GM12878 (cell line): ENCODE results near the gene RANBP17. TPM values are rescaled to one million over a fixed set of nuclear protein-coding genes. Genes with fewer than 3 reads are reported as not detected.
A peak's percentile ranks its signal among the peaks of the same experiment; 100 is the strongest.

ENCODE experiments used
- ATAC-seq: fragments of 200-7000 bp; cut with Tn5 transposase; 3 replicates; pipeline ENCODE4 v1.9.1; 2020; ENCODE audit warnings: mild to moderate bottlenecking, moderate library complexity
- BruUV-seq: library from RNA; stranded (reverse); fragments of 400-500 nt; replicated peaks from 2 replicates; lab custom pipeline; 2021; lab: Mats Ljungman, UMichigan
- CTCF ChIA-PET: fragments of 300-600 bp; sonication (Branson Sonifier 250); formaldehyde crosslinking; extraction: SDS; loops from one replicate; lab custom pipeline; 2021; ENCODE audit warnings: inconsistent platforms; lab: Yijun Ruan, JAX
- POLR2A ChIA-PET: fragments of 350-600 bp; formaldehyde crosslinking; extraction: SDS; loops from one replicate; lab custom pipeline; 2021; ENCODE audit warnings: inconsistent platforms; lab: Charles Lee
- RAD21 ChIA-PET: fragments of 300-600 bp; sonication (Branson Sonifier 250); formaldehyde crosslinking; loops from one replicate; lab custom pipeline; 2023; ENCODE audit warnings: antibody characterized with exemption; ENCODE audit not compliant: unreplicated experiment; lab: Charles Lee
- SMC1A ChIA-PET: fragments of 300-600 bp; sonication (Branson Sonifier 250); formaldehyde crosslinking; loops from one replicate; lab custom pipeline; 2023; ENCODE audit not compliant: unreplicated experiment, uncharacterized antibody; lab: Charles Lee
- DNase-seq: peaks from one replicate; pipeline ENCODE4 v3.0.0-alpha.2; 2011; ENCODE audit warnings: low read depth, low spot score
- FAIRE-seq: peaks from 3 replicates; lab custom pipeline; 2011; peaks lifted over from hg19 to GRCh38; lab: Jason Lieb, UNC
- H2AFZ ChIP-seq: 2 replicates; pipeline ENCODE4 v1.6.0; 2011; ENCODE audit warnings: low read depth, low read length, control low read depth; ENCODE audit not compliant: control insufficient read depth
- H3K27ac ChIP-seq: 2 replicates; pipeline ENCODE4 v1.5.1; 2011; ENCODE audit warnings: control low read depth; ENCODE audit not compliant: control insufficient read depth, insufficient read depth
- H3K27me3 ChIP-seq, 2 experiments: replicated peaks in 1 of 2; 2 replicates each; pipeline versions ENCODE4 v1.6.0 to v1.6.1; 2011; ENCODE audit warnings: low read length in 1 of 2; ENCODE audit not compliant: control insufficient read depth in 2 of 2, insufficient read depth in 2 of 2
- H3K36me3 ChIP-seq, 2 experiments: 2 replicates each; pipeline ENCODE4 v1.5.1; 2011; ENCODE audit warnings: low read length in 1 of 2; ENCODE audit not compliant: control insufficient read depth in 2 of 2, insufficient read depth in 2 of 2
- H3K4me1 ChIP-seq: 2 replicates; pipeline ENCODE4 v1.6.1; 2011; ENCODE audit warnings: mild to moderate bottlenecking, low read length, moderate library complexity, mixed read lengths; ENCODE audit not compliant: control insufficient read depth, insufficient read depth
- H3K4me2 ChIP-seq: 2 replicates; pipeline ENCODE4 v1.6.0; 2011; ENCODE audit warnings: control low read depth; ENCODE audit not compliant: control insufficient read depth, insufficient read depth
- H3K4me3 ChIP-seq: fragments of 200-600 bp; sonication (generic); 2 replicates; pipeline ENCODE4 v1.5.1; 2016
- H3K79me2 ChIP-seq: 2 replicates; pipeline ENCODE4 v1.6.0; 2011; ENCODE audit warnings: low read length; ENCODE audit not compliant: control insufficient read depth, insufficient read depth
- H3K9ac ChIP-seq: 2 replicates; pipeline ENCODE4 v1.8.0; 2011; ENCODE audit warnings: low read length, control low read depth, mixed read lengths; ENCODE audit not compliant: control insufficient read depth, insufficient read depth
- H3K9me3 ChIP-seq: replicated peaks from 3 replicates; pipeline ENCODE4 v1.5.1; 2011; ENCODE audit warnings: mild to moderate bottlenecking, low read length; ENCODE audit not compliant: control insufficient read depth, insufficient read depth
- H4K20me1 ChIP-seq: 2 replicates; pipeline ENCODE4 v1.6.0; 2011; ENCODE audit not compliant: control insufficient read depth, insufficient read depth
- BHLHE40 ChIP-seq, 2 experiments: fragments of 450-650 bp in 1 of 2; IDR thresholded peaks; 2 replicates each; pipeline ENCODE4 v1.6.1; 2011 to 2017; ENCODE audit warnings: low read depth in 2 of 2, borderline replicate concordance in 1 of 2, improper control_type of control experiment in 1 of 2, low read length in 1 of 2, mild to moderate bottlenecking in 1 of 2
- EP300 ChIP-seq, 2 experiments: fragments of 150-350 bp in 1 of 2; IDR thresholded peaks; 2 replicates each; pipeline ENCODE4 v1.6.1; 2011 to 2012; ENCODE audit warnings: low read depth in 2 of 2, low read length in 2 of 2, borderline replicate concordance in 1 of 2, improper control_type of control experiment in 1 of 2, inconsistent platforms in 1 of 2; ENCODE audit not compliant: control insufficient read depth in 1 of 2
- EZH2 ChIP-seq: IDR thresholded peaks from 2 replicates; pipeline ENCODE4 v1.6.1; 2012; ENCODE audit warnings: low read depth, mild to moderate bottlenecking, control low read depth, inconsistent platforms, low read length, borderline replicate concordance; ENCODE audit not compliant: control insufficient read depth
- FOS ChIP-seq: IDR thresholded peaks from 3 replicates; pipeline ENCODE4 v1.6.1; 2011; ENCODE audit warnings: borderline replicate concordance; ENCODE audit not compliant: insufficient read length; ENCODE audit errors: extremely low read depth
- JUND ChIP-seq: IDR thresholded peaks from 2 replicates; pipeline ENCODE4 v1.6.1; 2012; ENCODE audit warnings: low read depth, mild to moderate bottlenecking, low read length, improper control_type of control experiment, moderate library complexity
- KLF5 ChIP-seq: fragments of 450-650 bp; IDR thresholded peaks from 2 replicates; pipeline ENCODE4 v1.6.1; 2014; ENCODE audit warnings: mild to moderate bottlenecking; ENCODE audit not compliant: partially characterized antibody
- NFXL1 ChIP-seq: fragments of 450-650 bp; IDR thresholded peaks from 2 replicates; pipeline ENCODE4 v1.6.1; 2017; ENCODE audit warnings: antibody characterized with exemption, mild to moderate bottlenecking, borderline replicate concordance
- NRF1 ChIP-seq: conservative IDR thresholded peaks from 2 replicates; pipeline ENCODE4 v1.6.1; 2011; ENCODE audit warnings: mild to moderate bottlenecking, low read depth, low read length, improper control_type of control experiment
- RAD21 ChIP-seq: IDR thresholded peaks from 2 replicates; pipeline ENCODE4 v1.6.1; 2011; ENCODE audit warnings: mild to moderate bottlenecking, low read depth, low read length, moderate library complexity; ENCODE audit not compliant: insufficient read depth
- SIX5 ChIP-seq: IDR thresholded peaks from 2 replicates; pipeline ENCODE4 v1.6.1; 2011; ENCODE audit warnings: mild to moderate bottlenecking, low read depth, low read length, moderate library complexity; ENCODE audit not compliant: severe bottlenecking
- SMARCA5 ChIP-seq: fragments of 450-650 bp; IDR thresholded peaks from 2 replicates; pipeline ENCODE4 v1.6.1; 2017; ENCODE audit warnings: mild to moderate bottlenecking
- SMC3 ChIP-seq: IDR thresholded peaks from 2 replicates; pipeline ENCODE4 v1.6.1; 2011; ENCODE audit warnings: low read length, improper control_type of control experiment, borderline replicate concordance
- SPI1 ChIP-seq: IDR thresholded peaks from 2 replicates; pipeline ENCODE4 v1.6.1; 2011; ENCODE audit warnings: low read depth, mild to moderate bottlenecking, low read length, moderate library complexity, borderline replicate concordance; ENCODE audit not compliant: insufficient read depth
- STAT3 ChIP-seq: IDR thresholded peaks from 2 replicates; pipeline ENCODE4 v1.6.1; 2011; ENCODE audit warnings: low read depth, low read length, improper control_type of control experiment
- WRNIP1 ChIP-seq: IDR thresholded peaks from 2 replicates; pipeline ENCODE4 v1.6.1; 2011; ENCODE audit warnings: low read depth, low read length, improper control_type of control experiment, borderline replicate concordance
- ZNF384 ChIP-seq: IDR thresholded peaks from 2 replicates; pipeline ENCODE4 v1.6.1; 2012; ENCODE audit warnings: low read depth, mild to moderate bottlenecking, low read length, improper control_type of control experiment, borderline replicate concordance
- WGBS: methylation state at CpG from one replicate; pipeline ENCODE4 v1.1.6; 2016; ENCODE audit warnings: low lambda C conversion rate; ENCODE audit not compliant: insufficient replicate concordance, insufficient coverage; ENCODE audit errors: missing lambda C conversion rate; 5-methylcytosine and 5-hydroxymethylcytosine counted together
- in situ Hi-C: fragments of 300-500 bp; cut with MboI; formaldehyde crosslinking; loops from 9 replicates; pipeline ENCODE4 v1.14.3; 2018; ENCODE audit warnings: mixed read lengths
- intact Hi-C: fragments of 100-400 bp; cut with micrococcal nuclease; formaldehyde crosslinking; loops from one replicate; pipeline ENCODE4 v1.14.2; 2022; ENCODE audit not compliant: unreplicated experiment
- polyA plus RNA-seq, 11 experiments: library from polyadenylated mRNA; depleted of rRNA in 4 of 11; unstranded in 6 of 11; stranded (reverse) in 5 of 11; fragments of >200 nt; fragmentation: Nextera tagmentation in 4 of 11; fragmentation: Illumina TruSeq in 1 of 11; extraction: Ambion mirVana in 4 of 11; extraction: Trizol in 1 of 11; gene quantifications; 1 replicate in 1 of 11; 2 replicates in 10 of 11; pipeline versions ENCODE4 v1.2.1 to v1.2.3, GENCODE V29; 2011 to 2016; ENCODE audit warnings: inconsistent platforms in 2 of 11, missing spikeins in 2 of 11, low read depth in 1 of 11
- total RNA-seq, 4 experiments: library from RNA; depleted of rRNA in 3 of 4; stranded (reverse); fragments of >200 nt in 3 of 4; fragmentation: Illumina TruSeq in 1 of 4; extraction: Trizol in 1 of 4; gene quantifications; 2 replicates each; pipeline versions ENCODE4 v1.2.1 to v1.2.3, GENCODE V29; 2013 to 2021
- TF ChIP-seq, protein P1 (sequence below): IDR thresholded peaks from 2 replicates; pipeline ENCODE4 v1.6.1; 2012; ENCODE audit warnings: low read depth, low read length, improper control_type of control experiment
- TF ChIP-seq, protein P2 (sequence below): fragments of 450-650 bp; IDR thresholded peaks from 2 replicates; pipeline ENCODE4 v1.6.1; 2017; ENCODE audit warnings: low read depth, mild to moderate bottlenecking, moderate library complexity

The RANBP17 gene
- total and polyA plus RNA-seq, 10 of the 15 experiments (the other 5 are each of a cell fraction or from before 2014, with no cell fraction given), result 0.10 TPM; not detected in 9

DNA sequence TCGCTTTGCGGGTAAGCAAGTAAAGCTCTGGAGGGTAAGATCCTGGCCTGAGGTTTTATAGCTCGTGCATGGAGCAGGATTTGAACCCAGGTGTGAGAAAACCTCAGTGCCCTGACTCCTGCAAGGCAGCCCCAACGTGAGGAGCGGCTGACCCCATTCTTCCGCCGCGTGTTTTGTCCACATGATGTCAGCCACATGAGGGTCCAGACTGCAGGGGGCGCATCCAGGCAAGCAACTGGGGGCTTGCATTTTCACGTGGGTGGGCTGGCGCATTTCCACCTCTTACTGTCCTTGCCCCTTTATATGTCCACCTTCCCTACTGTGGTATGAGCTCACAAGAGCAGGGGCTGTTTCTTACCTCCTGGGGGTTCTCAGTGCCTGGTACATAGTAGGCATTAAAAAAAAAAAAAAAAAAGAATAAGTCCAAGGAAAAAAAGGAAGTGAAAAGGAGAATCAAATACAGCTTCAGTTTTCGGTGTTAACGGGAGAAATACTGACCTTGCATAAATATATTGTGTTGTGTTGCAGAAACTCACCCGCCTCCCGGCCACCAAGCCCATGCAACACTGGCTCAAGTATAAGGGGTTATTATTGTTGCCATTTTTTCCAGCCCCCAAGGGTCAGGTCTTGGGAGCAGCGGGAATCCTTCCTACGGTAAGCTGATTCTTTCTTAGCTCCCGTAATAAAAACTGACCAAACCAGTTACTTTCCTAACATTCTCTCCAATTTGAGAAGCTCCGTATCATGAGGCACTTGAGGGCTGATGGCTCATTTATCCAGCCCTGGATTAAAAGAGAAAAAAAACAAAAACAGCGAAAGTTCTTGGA is 462.2 kb downstream of the RANBP17 start:
- SMC1A ChIA-PET, result no interaction called here

DNA sequence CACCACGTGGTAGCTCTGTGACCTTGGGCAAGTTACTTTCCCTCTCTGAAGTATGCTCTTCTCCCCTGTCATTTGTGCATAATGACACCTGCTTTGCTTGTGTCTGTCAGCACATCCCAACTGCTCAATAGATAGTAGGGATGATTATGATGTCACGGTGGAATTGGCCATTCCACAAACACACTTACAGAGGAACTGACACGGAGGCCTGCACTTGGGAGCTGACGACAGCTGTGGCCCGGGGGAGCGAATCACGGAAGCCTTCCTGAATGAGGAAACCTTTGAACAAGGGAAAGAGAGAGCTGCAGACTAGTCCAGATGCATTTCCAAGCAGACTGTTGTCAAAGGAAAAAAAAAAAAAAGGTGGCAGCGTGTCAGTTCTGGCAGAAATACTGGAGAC is 468.2 kb downstream of the RANBP17 start:
- ATAC-seq (no peak), FAIRE-seq (no peak), DNase-seq (no peak)
- WGBS, result 58% methylated on average over 8 of the region's 8 CpGs
- intact Hi-C loops (no loop called here), in situ Hi-C loops (no loop called here)
- Histone ChIP-seq H3K4me2 (no peak overlapping the region), H4K20me1 (no peaks in the 10 kb centered on the region), H3K9ac (no peak overlapping the region), H3K4me1 (no peaks in the 10 kb centered on the region), H3K4me3 (no peak overlapping the region), H2AFZ (no peak overlapping the region), H3K79me2 (no peaks in the 10 kb centered on the region), H3K9me3 (no peaks in the 10 kb centered on the region), H3K27ac (no peak overlapping the region), H3K27me3 (no peaks in the 10 kb centered on the region), H3K36me3 (no peaks in the 10 kb centered on the region)
- ChIA-PET CTCF (interaction anchor here (0.7 kb wide), 1 partner anchor 413 kb away, joined by 3 read pairs; no protein-coding TSS in a partner anchor), RAD21 (no interaction called here), POLR2A (interaction anchor here (0.7 kb wide), 1 partner anchor 541 kb away, joined by 6 read pairs; no protein-coding TSS in a partner anchor), SMC1A (no interaction called here)
- no TSS peak for BruUV-seq
- TF ChIP-seq, protein P1, sequence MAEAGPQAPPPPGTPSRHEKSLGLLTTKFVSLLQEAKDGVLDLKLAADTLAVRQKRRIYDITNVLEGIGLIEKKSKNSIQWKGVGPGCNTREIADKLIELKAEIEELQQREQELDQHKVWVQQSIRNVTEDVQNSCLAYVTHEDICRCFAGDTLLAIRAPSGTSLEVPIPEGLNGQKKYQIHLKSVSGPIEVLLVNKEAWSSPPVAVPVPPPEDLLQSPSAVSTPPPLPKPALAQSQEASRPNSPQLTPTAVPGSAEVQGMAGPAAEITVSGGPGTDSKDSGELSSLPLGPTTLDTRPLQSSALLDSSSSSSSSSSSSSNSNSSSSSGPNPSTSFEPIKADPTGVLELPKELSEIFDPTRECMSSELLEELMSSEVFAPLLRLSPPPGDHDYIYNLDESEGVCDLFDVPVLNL, result no peak
- no peak for TF ChIP-seq STAT3
- no peak for TF ChIP-seq NRF1
- no peak for TF ChIP-seq NFXL1
- TF ChIP-seq, protein P2, sequence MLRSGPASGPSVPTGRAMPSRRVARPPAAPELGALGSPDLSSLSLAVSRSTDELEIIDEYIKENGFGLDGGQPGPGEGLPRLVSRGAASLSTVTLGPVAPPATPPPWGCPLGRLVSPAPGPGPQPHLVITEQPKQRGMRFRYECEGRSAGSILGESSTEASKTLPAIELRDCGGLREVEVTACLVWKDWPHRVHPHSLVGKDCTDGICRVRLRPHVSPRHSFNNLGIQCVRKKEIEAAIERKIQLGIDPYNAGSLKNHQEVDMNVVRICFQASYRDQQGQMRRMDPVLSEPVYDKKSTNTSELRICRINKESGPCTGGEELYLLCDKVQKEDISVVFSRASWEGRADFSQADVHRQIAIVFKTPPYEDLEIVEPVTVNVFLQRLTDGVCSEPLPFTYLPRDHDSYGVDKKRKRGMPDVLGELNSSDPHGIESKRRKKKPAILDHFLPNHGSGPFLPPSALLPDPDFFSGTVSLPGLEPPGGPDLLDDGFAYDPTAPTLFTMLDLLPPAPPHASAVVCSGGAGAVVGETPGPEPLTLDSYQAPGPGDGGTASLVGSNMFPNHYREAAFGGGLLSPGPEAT, result no peak
- no peak for TF ChIP-seq EP300 (IDR thresholded peaks at IDR 0.05; ENCODE audit: borderline replicate concordance in 1 of 2, control insufficient read depth in 1 of 2, low read depth in 2 of 2, low read length in 2 of 2)
- TF ChIP-seq SIX5, result no peak
- TF ChIP-seq JUND, result no peak
- TF ChIP-seq FOS, result no peak
- TF ChIP-seq SMARCA5, result no peak

More for the DNA sequence above, 462.2 kb downstream of the RANBP17 start:
- TF ChIP-seq KLF5, result no peak
- no peak for TF ChIP-seq BHLHE40 (IDR thresholded peaks at IDR 0.05; ENCODE audit: borderline replicate concordance in 1 of 2, low read depth in 2 of 2, low read length in 1 of 2)
- 0 out of 2 replicates have a peak, but pooled peaks have one; percentile 14 for TF ChIP-seq ZNF384
- TF ChIP-seq WRNIP1, result no peak
- peak; percentile 59 for TF ChIP-seq SPI1
- no peak for TF ChIP-seq RAD21
- no peak for TF ChIP-seq EZH2
- no peak for TF ChIP-seq SMC3
- TF ChIP-seq, all 136 proteins: peak for 2
- no TSS peak for BruUV-seq
- POLR2A ChIA-PET, result no interaction called here
- Histone ChIP-seq H3K27me3 (peaks cover 0 to 7% of the 10 kb centered on the region in 2 experiments; a peak in 2 of 4 replicates), H3K4me3 (no peak overlapping the region), H2AFZ (no peak overlapping the region), H3K9me3 (no peaks in the 10 kb centered on the region), H3K79me2 (no peaks in the 10 kb centered on the region), H3K27ac (no peak overlapping the region), H3K36me3 (no peaks in the 10 kb centered on the region), H3K4me1 (no peaks in the 10 kb centered on the region), H3K9ac (no peak overlapping the region), H3K4me2 (no peak overlapping the region), H4K20me1 (no peaks in the 10 kb centered on the region)
- CTCF ChIA-PET, result no interaction called here
- 37% methylated on average over 20 of the region's 20 CpGs for WGBS
- FAIRE-seq, result no peak
- DNase-seq, result no peak
- RAD21 ChIA-PET, result no interaction called here
- in situ Hi-C loops, result no loop called here
- ATAC-seq, result no peak; the same call in 2 of the 3 replicates
- intact Hi-C loops, result loop anchor here (1.0 kb wide), 1 partner anchor 38 kb away; no protein-coding TSS in a partner anchor
